SK-N-SH treated with all-trans-retinoic acid at 6 μM for 48 hours (cell line): Measurements from ENCODE around the gene ARHGEF4.

ENCODE experiments used
- ATAC-seq: fragments of 200-7000 bp; cut with Tn5 transposase; 3 replicates; pipeline ENCODE4 v1.9.1; 2020; ENCODE audit warnings: mild to moderate bottlenecking, moderate library complexity
- ARNTL ChIP-seq: fragments of 450-650 bp; formaldehyde crosslinking; IDR thresholded peaks from 2 replicates; pipeline ENCODE4 v1.5.0; 2020; ENCODE audit warnings: low read depth, mild to moderate bottlenecking, moderate library complexity, borderline replicate concordance
- BACH2 ChIP-seq: fragments of 250-450 bp; sonication (Bioruptor Pico); IDR thresholded peaks from 2 replicates; pipeline ENCODE4 v1.9.0; 2021; ENCODE audit warnings: mild to moderate bottlenecking, borderline replicate concordance
- CREB5 ChIP-seq: fragments of 250-450 bp; sonication (Bioruptor Pico); IDR thresholded peaks from 2 replicates; pipeline ENCODE4 v1.5.1; 2020; ENCODE audit warnings: low read depth, mild to moderate bottlenecking, moderate library complexity
- CSDC2 ChIP-seq: fragments of 250-450 bp; sonication (Bioruptor Pico); IDR thresholded peaks from 2 replicates; pipeline ENCODE4 v1.5.0; 2020; ENCODE audit warnings: mild to moderate bottlenecking, moderate library complexity
- CSRNP3 ChIP-seq: fragments of 250-450 bp; sonication (Bioruptor Pico); IDR thresholded peaks from 2 replicates; pipeline ENCODE4 v1.5.1; 2021; ENCODE audit warnings: mild to moderate bottlenecking, moderate library complexity
- ESRRG ChIP-seq: fragments of 250-450 bp; sonication (Bioruptor Pico); IDR thresholded peaks from 2 replicates; pipeline ENCODE4 v1.6.1; 2021; ENCODE audit warnings: mild to moderate bottlenecking
- GLIS3 ChIP-seq: fragments of 250-450 bp; sonication (Bioruptor Pico); IDR thresholded peaks from 2 replicates; pipeline ENCODE4 v1.5.0; 2020; ENCODE audit warnings: mild to moderate bottlenecking, moderate library complexity
- ISL1 ChIP-seq: fragments of 250-450 bp; sonication (Bioruptor Pico); IDR thresholded peaks from 2 replicates; pipeline ENCODE4 v2.1.2; 2022; ENCODE audit warnings: mild to moderate bottlenecking, moderate library complexity
- PATZ1 ChIP-seq: fragments of 250-450 bp; sonication (Bioruptor Pico); IDR thresholded peaks from 2 replicates; pipeline ENCODE4 v1.8.0; 2020; ENCODE audit warnings: mild to moderate bottlenecking, moderate library complexity, borderline replicate concordance
- POU6F1 ChIP-seq: fragments of 250-450 bp; sonication (Bioruptor Pico); IDR thresholded peaks from 2 replicates; pipeline ENCODE4 v1.8.0; 2021; ENCODE audit warnings: low read depth, mild to moderate bottlenecking, moderate library complexity, borderline replicate concordance
- PPARA ChIP-seq: fragments of 250-450 bp; sonication (Bioruptor Pico); IDR thresholded peaks from 2 replicates; pipeline ENCODE4 v1.5.0; 2020; ENCODE audit warnings: mild to moderate bottlenecking, borderline replicate concordance
- RARB ChIP-seq: fragments of 250-450 bp; sonication (Bioruptor Pico); IDR thresholded peaks from 2 replicates; pipeline ENCODE4 v1.8.0; 2021; ENCODE audit warnings: mild to moderate bottlenecking, moderate library complexity
- SNAI2 ChIP-seq: fragments of 250-450 bp; sonication (Bioruptor Pico); IDR thresholded peaks from 2 replicates; pipeline ENCODE4 v1.5.0; 2020; ENCODE audit warnings: mild to moderate bottlenecking, moderate library complexity
- TOX ChIP-seq: fragments of 250-450 bp; sonication (Bioruptor Pico); IDR thresholded peaks from 2 replicates; pipeline ENCODE4 v1.8.0; 2021; ENCODE audit warnings: mild to moderate bottlenecking, moderate library complexity, borderline replicate concordance
- TSHZ2 ChIP-seq: fragments of 250-450 bp; sonication (Bioruptor Pico); IDR thresholded peaks from 2 replicates; pipeline ENCODE4 v1.5.0; 2020; ENCODE audit warnings: mild to moderate bottlenecking, moderate library complexity
- ZC3H10 ChIP-seq: fragments of 250-450 bp; sonication (Bioruptor Pico); IDR thresholded peaks from 2 replicates; pipeline ENCODE4 v1.5.1; 2021; ENCODE audit warnings: mild to moderate bottlenecking, moderate library complexity
- ZFP3 ChIP-seq: fragments of 250-450 bp; sonication (Bioruptor Pico); IDR thresholded peaks from 2 replicates; pipeline ENCODE4 v1.5.0; 2020; ENCODE audit warnings: mild to moderate bottlenecking, moderate library complexity
- ZFP30 ChIP-seq: fragments of 450-650 bp; formaldehyde crosslinking; IDR thresholded peaks from 2 replicates; pipeline ENCODE4 v1.5.0; 2022; ENCODE audit warnings: mild to moderate bottlenecking, moderate library complexity
- ZNF565 ChIP-seq: fragments of 450-650 bp; formaldehyde crosslinking; conservative IDR thresholded peaks from 2 replicates; pipeline ENCODE4 v1.5.0; 2020; ENCODE audit warnings: low read depth, mild to moderate bottlenecking, moderate library complexity
- ZNF70 ChIP-seq: fragments of 450-650 bp; formaldehyde crosslinking; IDR thresholded peaks from 2 replicates; pipeline ENCODE4 v1.5.0; 2020; ENCODE audit warnings: mild to moderate bottlenecking, moderate library complexity
- ZNF8 ChIP-seq: fragments of 450-650 bp; formaldehyde crosslinking; IDR thresholded peaks from 2 replicates; pipeline ENCODE4 v1.5.0; 2020; ENCODE audit warnings: mild to moderate bottlenecking, moderate library complexity

The ARHGEF4 gene

GRCh38 chr2:130911996-130912395 lies 75.3 kb downstream of the ARHGEF4 start:
- TF ChIP-seq CREB5 (CRISPR knock-in tag): no peak
- no peak for TF ChIP-seq ZNF70 (CRISPR knock-in tag)
- TF ChIP-seq GLIS3 (CRISPR knock-in tag): no peak
- TF ChIP-seq POU6F1 (CRISPR knock-in tag): no peak
- no peak for TF ChIP-seq ESRRG (CRISPR knock-in tag)
- no peak for TF ChIP-seq RARB (CRISPR knock-in tag)
- TF ChIP-seq CSDC2 (CRISPR knock-in tag): no peak
- TF ChIP-seq SNAI2 (CRISPR knock-in tag): no peak
- TF ChIP-seq ARNTL: no peak
- TF ChIP-seq CSRNP3: no peak
- no peak for TF ChIP-seq ZFP30 (CRISPR knock-in tag)
- no peak for ATAC-seq

GRCh38 chr2:130912471-130912870 lies 75.8 kb downstream of the ARHGEF4 start:
- no peak for ATAC-seq
- no peak for TF ChIP-seq RARB (CRISPR knock-in tag)
- no peak for TF ChIP-seq PATZ1

GRCh38 chr2:130913891-130914290 lies 77.2 kb downstream of the ARHGEF4 start:
- TF ChIP-seq ARNTL (no peak), RARB (CRISPR knock-in tag) (no peak), TSHZ2 (CRISPR knock-in tag) (no peak), ZFP30 (CRISPR knock-in tag) (no peak), ZNF565 (no peak), PPARA (no peak), GLIS3 (CRISPR knock-in tag) (no peak), CSDC2 (CRISPR knock-in tag) (no peak), PATZ1 (no peak)
- TF ChIP-seq, all 23 proteins: peak for 0

GRCh38 chr2:130915149-130915548 lies 78.4 kb downstream of the ARHGEF4 start:
- no peak for ATAC-seq
- no peak for TF ChIP-seq ZC3H10 (CRISPR knock-in tag)
- no peak for TF ChIP-seq ZFP3 (CRISPR knock-in tag)
- TF ChIP-seq ZNF8: no peak
- no peak for TF ChIP-seq ISL1
- no peak for TF ChIP-seq BACH2
- no peak for TF ChIP-seq ESRRG (CRISPR knock-in tag)
- no peak for TF ChIP-seq RARB (CRISPR knock-in tag)
- TF ChIP-seq ZFP30 (CRISPR knock-in tag): no peak
- no peak for TF ChIP-seq PPARA
- no peak for TF ChIP-seq TOX (CRISPR knock-in tag)
- no peak for TF ChIP-seq GLIS3 (CRISPR knock-in tag)
- no peak for TF ChIP-seq PATZ1
- no peak for TF ChIP-seq ZNF565
- TF ChIP-seq CSRNP3: no peak

More at GRCh38 chr2:130913891-130914290, 77.2 kb downstream of the ARHGEF4 start:
- no peak for ATAC-seq
